Epithelial cell of esophagus (primary cell): ENCODE measurements around the gene MAGOH.
A peak's percentile ranks its signal among the peaks of the same experiment; 100 is the strongest.

Experiments
- DNase-seq: peaks from one replicate; pipeline ENCODE4 v3.0.0; 2010; ENCODE audit warnings: low read depth
- H3K4me3 ChIP-seq: 2 replicates; pipeline ENCODE4 v1.5.1; 2011; ENCODE audit warnings: mild to moderate bottlenecking, low read length, control low read depth
- CTCF ChIP-seq: IDR thresholded peaks from 2 replicates; pipeline ENCODE4 v1.5.1; 2011; ENCODE audit warnings: low read depth, mild to moderate bottlenecking, low read length, control low read depth, inconsistent platforms; ENCODE audit not compliant: insufficient read depth; ENCODE audit errors: missing control alignments

Gene MAGOH

GRCh38 chr1:53197291-53198200, 40.8 kb downstream of the MAGOH start:
- no peak for DNase-seq
- peak overlapping the region; percentile 66 for H3K4me3 ChIP-seq
- TF ChIP-seq CTCF, result no peak

GRCh38 chr1:53196485-53197290, 41.6 kb downstream of the MAGOH start, which contains the start of gene CPT2:
Gene CPT2 (plus strand): TSS chr1:53196824. CDS start chr1:53196944, 120 bp downstream.
- DNase-seq, result peak; percentile 90
- peak within 1 kb of the TSS; percentile 66 for H3K4me3 ChIP-seq
- TF ChIP-seq CTCF, result no peak

- TF ChIP-seq CTCF, result no peak
- peak overlapping the region; percentile 66 for H3K4me3 ChIP-seq
- DNase-seq, result no peak
These were observed 42.3 kb downstream of the MAGOH start for GRCh38 chr1:53196017-53196484.

GRCh38 chr1:53195246-53196016, 42.9 kb downstream of the MAGOH start:
- no peak for TF ChIP-seq CTCF
- H3K4me3 ChIP-seq, result no peak overlapping the region
- no peak for DNase-seq

GRCh38 chr1:53190210-53190611, 48.1 kb downstream of the MAGOH start:
- DNase-seq, result no peak
- no peak for TF ChIP-seq CTCF
- H3K4me3 ChIP-seq, result no peak overlapping the region

- H3K4me3 ChIP-seq, result no peak overlapping the region
- TF ChIP-seq CTCF, result no peak
- no peak for DNase-seq
These were observed 49.3 kb downstream of the MAGOH start for GRCh38 chr1:53189061-53189460.
